Measurements from ENCODE around the gene RASA3.

RASA3 gene

GRCh38 chr13:114046431-114046975 is 85.9 kb downstream of the RASA3 start:
- no peak for DNase-seq

- no peak for DNase-seq
Measured at GRCh38 chr13:114045113-114045735, 87.2 kb downstream of the RASA3 start.

DNA sequence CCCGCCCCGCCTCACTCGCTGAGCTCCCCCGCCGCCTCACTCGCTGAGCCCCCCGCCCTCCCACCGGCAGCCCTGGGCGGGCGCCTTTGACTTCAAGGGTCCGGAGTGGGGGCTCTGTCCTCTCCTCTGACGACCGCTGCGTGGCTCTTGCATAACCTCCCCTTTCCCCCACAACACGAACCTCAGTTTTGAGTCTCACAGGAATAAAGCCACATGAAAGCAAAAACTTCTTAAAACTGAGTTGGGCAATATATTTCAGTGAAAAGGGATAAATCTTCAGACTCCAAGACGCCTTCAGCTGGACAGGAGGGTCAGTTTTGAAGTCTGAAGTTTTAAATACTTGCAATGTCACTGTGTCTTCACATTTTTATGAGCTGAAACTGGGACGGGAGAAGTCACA is 87.9 kb downstream of the RASA3 start:
- DNase-seq, result no peak

GRCh38 chr13:114043421-114044053 is 88.9 kb downstream of the RASA3 start:
- no peak for DNase-seq

DNA sequence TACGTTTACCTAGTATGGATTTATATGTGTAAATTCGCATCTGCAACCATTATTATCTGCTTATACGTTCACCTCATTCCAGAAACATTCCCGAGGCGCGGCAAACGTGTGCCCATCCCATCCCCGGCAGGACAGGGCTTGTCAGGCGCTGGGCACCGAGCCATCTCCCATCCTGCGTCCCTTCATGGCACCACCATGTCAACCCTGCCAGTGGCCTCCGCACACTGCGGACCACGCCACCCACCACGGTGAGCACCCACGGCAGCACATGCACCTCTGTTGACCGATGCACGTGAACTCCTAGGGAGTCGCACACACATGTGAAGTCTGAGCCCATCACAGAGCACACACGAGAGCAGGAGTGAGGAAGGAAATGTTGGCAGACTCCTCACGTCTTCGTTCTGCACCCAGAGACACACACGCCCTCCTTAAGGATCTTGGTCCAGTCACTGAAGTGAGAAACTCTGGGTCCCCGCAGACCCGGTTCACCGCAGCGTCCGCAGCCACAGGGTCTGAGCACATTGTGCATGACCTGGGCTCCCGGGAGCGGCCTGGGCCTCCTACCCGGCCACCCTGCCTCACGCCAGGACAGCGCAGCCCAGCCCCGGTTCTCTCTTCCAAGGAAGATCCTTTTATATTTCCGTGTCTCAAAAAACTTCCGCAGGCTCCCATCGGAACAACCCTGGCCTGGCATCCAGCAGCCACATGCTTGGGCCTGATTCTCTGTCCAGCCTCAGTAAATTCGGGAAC is 90.2 kb downstream of the RASA3 start:
- no peak for DNase-seq

DNA sequence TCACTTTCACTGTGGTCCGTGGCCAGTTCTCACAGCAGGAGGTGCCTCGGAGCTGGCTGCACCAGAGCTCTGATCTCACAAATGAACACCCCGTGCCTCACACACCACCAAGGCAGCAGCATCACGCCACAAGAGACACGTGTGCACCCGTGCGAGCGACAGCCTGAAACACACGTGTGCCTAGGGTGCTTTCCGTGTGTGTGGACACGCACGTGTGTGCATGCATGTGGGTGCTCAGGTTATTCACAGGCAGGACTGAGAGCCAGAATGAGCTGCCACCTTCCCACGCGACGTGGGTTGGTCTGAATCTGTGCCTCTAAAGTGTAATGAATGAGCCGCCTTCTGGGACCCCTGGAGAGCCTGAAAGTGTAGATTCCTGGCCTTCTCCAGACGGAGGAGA is 90.9 kb downstream of the RASA3 start:
- DNase-seq, result no peak

GRCh38 chr13:114039471-114040141 is 92.8 kb downstream of the RASA3 start:
- no peak for DNase-seq

- DNase-seq, result no peak
Measured at GRCh38 chr13:114038900-114039299, 93.5 kb downstream of the RASA3 start.

- no peak for DNase-seq
Measured at GRCh38 chr13:114038211-114038613, 94.2 kb downstream of the RASA3 start.

GRCh38 chr13:114037674-114038073 is 94.7 kb downstream of the RASA3 start:
- DNase-seq, result no peak

- no peak for DNase-seq
Measured at GRCh38 chr13:114035583-114036531, 96.6 kb downstream of the RASA3 start.

- DNase-seq, result no peak
Measured at GRCh38 chr13:114035186-114035582, 97.2 kb downstream of the RASA3 start.

- DNase-seq, result no peak
Measured at GRCh38 chr13:114034481-114034891, 97.9 kb downstream of the RASA3 start.

DNA sequence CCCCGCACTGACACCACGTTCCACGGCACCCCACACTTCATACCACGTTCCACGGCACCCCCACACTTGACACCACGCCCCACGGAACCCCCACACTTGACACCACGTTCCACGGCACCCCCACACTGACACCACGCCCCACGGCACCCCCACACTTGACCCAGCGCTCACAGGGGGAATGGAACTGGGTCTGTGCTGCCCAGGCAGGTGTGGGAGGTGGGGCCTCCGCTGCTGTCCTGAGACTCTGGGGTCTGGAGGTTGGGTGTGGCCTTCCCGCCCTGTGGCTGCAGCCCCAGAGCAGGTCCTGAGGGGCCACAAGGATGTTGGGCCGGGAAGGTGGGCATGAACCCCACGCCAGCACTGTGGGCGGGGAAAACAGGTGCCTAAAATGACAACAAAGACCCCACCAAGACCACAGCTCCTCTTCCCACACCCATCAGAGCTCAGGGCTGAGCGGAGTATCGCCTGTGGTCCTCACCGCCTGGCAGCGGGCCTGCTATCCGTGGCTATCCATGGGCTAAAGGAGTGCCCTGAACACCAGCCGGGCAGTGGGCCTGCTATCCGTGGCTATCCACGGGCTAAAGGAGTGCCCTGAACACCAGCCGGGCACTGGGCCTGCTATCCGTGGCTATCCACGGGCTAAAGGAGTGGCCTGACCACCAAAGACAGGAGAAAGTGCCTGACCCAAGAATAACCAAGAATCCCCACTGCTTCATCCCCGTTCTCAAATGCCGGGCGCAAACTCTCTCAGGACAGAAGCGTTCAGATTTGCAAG is 98.7 kb downstream of the RASA3 start:
- DNase-seq, result no peak

DNA sequence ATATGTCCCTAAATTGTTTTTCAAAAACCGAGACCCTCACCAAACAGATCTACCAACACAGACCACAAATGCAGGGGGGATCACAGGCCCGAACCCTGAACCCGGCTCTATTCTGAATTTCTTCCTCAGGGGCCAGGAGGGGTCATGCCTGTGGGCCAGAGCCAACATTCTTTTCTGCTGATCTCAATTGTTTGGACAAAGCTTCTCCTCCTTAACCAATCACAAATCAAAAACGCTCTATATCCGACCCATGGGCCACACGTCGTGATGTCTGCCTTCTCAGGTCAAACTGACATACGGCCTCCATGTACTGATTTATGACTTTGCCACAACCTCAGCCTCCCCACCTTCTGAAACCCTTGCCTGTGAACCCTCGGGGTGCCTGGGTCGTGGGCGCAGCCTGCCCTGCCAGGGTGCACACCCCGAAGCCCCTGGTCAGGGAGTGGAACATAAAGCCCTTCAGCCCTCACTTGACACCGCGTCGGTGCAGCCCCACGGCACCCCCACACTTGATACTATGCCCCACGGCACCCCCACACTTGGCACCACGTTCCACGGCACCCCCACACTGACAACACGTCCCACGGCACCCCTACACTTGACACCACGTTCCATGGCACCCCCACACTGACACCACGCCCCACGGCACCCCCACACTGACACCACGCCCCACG is 100.2 kb downstream of the RASA3 start:
- DNase-seq, result no peak

GRCh38 chr13:114031631-114032030 is 100.8 kb downstream of the RASA3 start:
- no peak for DNase-seq

GRCh38 chr13:114030666-114031610 is 101.5 kb downstream of the RASA3 start:
- no peak for DNase-seq

- no peak for DNase-seq
Measured at GRCh38 chr13:114029866-114030625, 102.4 kb downstream of the RASA3 start.

- no peak for DNase-seq
Measured at GRCh38 chr13:114027826-114028225, 104.6 kb downstream of the RASA3 start.
